GM18909 (cell line): ENCODE data around the gene DIPK1B.
"Not testable (repeated sequence)": the region's sequence is repeated elsewhere in the genome, so short reads cannot be mapped to it uniquely, and the experiment has no call there.

ENCODE experiments used
- ATAC-seq: cut with Tn5 transposase; IDR thresholded peaks from one replicate; pipeline ENCODE4 v1.9.1; 2021; ENCODE audit warnings: mild to moderate bottlenecking; ENCODE audit not compliant: unreplicated experiment, poor library complexity

The DIPK1B gene

GRCh38 chr9:136762221-136762691 lies 49.9 kb downstream of the DIPK1B start:
- ATAC-seq, result no peak

- no peak for ATAC-seq
Observed at GRCh38 chr9:136762915-136763648, 50.7 kb downstream of the DIPK1B start.

- no peak for ATAC-seq
Observed at GRCh38 chr9:136763649-136764035, 51.3 kb downstream of the DIPK1B start.

DNA sequence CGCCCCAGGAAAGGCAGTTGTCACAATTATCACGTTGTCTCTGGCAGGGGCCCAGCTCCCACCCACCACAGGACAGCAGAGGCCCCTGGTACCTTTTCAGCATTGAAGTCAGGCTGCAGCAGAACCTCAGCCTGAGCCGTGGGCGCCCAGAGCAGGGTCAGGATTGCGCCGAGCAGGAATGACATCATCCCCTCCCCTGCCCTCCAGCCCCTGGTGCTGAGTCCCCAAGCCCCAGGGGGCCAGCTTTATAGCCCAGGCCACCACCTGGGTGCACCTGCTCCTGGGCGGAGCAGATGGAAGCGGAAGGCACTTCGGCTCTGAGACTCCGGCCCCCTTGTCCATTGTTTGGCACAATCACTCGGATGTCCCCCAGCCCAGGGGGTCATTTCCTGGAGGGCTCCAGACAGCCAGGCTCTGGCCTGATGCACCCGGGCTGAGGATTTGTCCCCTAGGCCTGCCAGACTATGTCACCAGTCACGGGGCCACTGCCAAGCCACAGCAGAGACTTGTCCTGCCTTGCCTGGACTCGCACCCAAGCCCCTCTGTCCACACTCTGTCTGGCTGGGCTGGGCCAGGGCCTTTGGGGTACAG lies 52.0 kb downstream of the DIPK1B start, which contains the start of gene LCN15:
TSS of gene LCN15 (minus strand) at position 218 of the 591 bp plus-strand sequence. CDS start at position 188, 30 bp downstream.
- ATAC-seq, result no peak

GRCh38 chr9:136765041-136765440 lies 52.7 kb downstream of the DIPK1B start:
- no peak for ATAC-seq

DNA sequence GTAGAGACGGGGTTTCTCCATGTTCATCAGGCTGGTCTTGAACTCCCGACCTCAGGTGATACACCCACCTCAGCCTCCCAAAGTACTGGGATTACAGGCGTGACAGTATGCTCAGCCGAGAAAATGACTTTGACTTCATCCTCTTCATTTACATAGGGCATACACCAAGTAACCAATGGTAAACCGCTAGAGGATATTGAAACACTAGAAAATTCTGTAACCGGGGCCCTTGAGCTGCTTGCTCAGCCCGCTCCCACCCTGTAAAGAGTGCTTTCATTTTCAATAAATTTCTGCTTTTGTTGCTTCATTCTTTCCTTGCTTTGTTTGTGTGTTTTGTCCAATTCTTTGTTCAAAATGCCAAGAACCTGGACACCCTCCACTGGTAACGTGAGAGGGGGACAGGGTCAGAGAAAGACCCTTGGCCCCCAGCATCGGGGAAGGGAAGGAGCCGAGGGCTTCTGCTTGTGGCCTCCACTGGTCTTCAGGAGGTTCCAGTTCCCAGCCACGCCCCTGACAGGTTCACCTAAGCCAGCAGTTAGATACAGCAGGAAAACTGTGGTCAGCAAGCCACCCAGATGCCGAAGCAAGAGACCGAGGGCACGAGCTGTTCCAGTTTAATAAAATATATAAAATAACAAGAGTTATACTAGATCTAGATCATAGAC lies 53.5 kb downstream of the DIPK1B start:
- ATAC-seq, result not testable (repeated sequence)

GRCh38 chr9:136766410-136767120 lies 54.2 kb downstream of the DIPK1B start:
- not testable (repeated sequence) for ATAC-seq

GRCh38 chr9:136769710-136770191 lies 57.4 kb downstream of the DIPK1B start:
- ATAC-seq, result no peak

DNA sequence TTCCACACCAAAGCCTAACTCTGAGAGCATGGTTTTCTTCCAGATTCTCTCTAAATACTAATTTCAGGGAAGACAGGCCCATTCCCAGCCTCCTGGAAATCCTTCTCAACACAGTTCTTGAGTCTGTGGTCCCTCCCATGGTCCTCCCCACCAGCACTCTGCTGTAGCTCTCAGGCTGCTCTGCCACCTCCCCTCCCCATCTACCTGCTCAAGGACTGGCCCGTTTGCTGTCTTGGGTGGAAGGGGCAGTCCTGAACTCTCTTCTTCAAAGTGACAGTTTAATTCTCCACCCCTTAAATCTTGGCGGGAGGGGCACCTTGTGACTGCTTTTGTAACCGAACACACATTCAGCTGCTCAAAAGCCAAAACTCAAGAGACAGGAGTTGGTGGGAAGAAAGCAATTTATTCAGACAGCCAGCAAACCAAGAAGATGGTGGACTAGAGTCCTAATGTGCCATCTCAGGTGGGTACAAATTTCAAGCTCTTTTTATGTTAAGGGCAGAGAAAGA lies 59.6 kb downstream of the DIPK1B start:
- no peak for ATAC-seq

GRCh38 chr9:136773386-136774044 lies 61.1 kb downstream of the DIPK1B start:
- ATAC-seq, result no peak
